ENCODE data around the gene CDHR3.

The CDHR3 gene

DNA sequence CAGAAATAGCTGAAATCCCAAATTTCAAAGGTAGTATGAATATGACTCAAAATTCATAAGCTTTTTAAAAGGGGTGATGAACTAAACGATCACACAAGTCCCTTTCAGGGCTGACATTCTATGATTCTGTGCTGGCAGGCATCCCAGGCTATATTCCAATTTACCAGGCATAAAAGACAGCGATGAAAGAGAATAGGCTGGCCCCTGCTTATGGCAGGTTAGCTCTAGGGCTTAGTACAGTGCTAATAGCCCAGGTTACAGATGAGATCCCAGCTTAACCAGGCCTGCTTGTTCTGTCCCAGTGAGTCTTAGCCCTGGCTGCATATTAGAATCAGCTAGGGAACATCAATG is 56.4 kb downstream of the CDHR3 start:
- Histone ChIP-seq H3K4me2 (ENCODE audit: low read length) (no peak overlapping the region), H3K4ac (ENCODE audit: low read depth, low read length) (peak overlapping the region; percentile 56), H3K23ac (ENCODE audit: low read length) (no peak overlapping the region), H4K5ac (ENCODE audit: low read length) (no peak overlapping the region), H2BK120ac (ENCODE audit: low read depth, low read length) (no peak overlapping the region), H2BK5ac (ENCODE audit: low read length) (no peak overlapping the region), H3K79me2 (ENCODE audit: control insufficient read depth, insufficient read depth, low read length) (no peaks in the 10 kb centered on the region), H4K8ac (ENCODE audit: low read depth, low read length) (no peak overlapping the region), H3K18ac (ENCODE audit: low read length) (peak overlapping the region; percentile 6), H3K56ac (ENCODE audit: low read length) (no peak overlapping the region), H3K27ac (ENCODE audit: low read depth, low read length) (no peak overlapping the region), H3K27me3 (ENCODE audit: insufficient read depth, low read length, poor library complexity) (no peaks in the 10 kb centered on the region), H2BK15ac (replicated peaks; ENCODE audit: low read depth) (no peak overlapping the region), H3K9ac (ENCODE audit: low read length) (no peak overlapping the region), H2AK5ac (ENCODE audit: low read length) (no peak overlapping the region), H3K4me1 (ENCODE audit: control insufficient read depth, low read depth, low read length) (peaks cover 13% of the 10 kb centered on the region), H3K79me1 (ENCODE audit: low read length) (no peaks in the 10 kb centered on the region), H3K36me3 (ENCODE audit: control insufficient read depth, insufficient read depth, low read length) (no peaks in the 10 kb centered on the region), H3K4me3 (ENCODE audit: low read length) (no peak overlapping the region)
- WGBS (ENCODE audit: extremely low coverage, insufficient coverage, low lambda C conversion rate), result no CpG with 5 or more reads among the region's 2 CpGs
- DNase-seq, result no peak

- H3K23ac ChIP-seq (ENCODE audit: low read length), result no peak overlapping the region
- H3K4me2 ChIP-seq (ENCODE audit: low read length), result no peak overlapping the region
- H2BK120ac ChIP-seq (ENCODE audit: low read depth, low read length), result peak overlapping the region; percentile 63
- H3K4me3 ChIP-seq (ENCODE audit: low read length), result no peak overlapping the region
- H3K9ac ChIP-seq (ENCODE audit: low read length), result peak overlapping the region; percentile 9
- H3K56ac ChIP-seq (ENCODE audit: low read length), result peak overlapping the region; percentile 75
- no peaks in the 10 kb centered on the region for H3K79me2 ChIP-seq (ENCODE audit: control insufficient read depth, insufficient read depth, low read length)
- no peak overlapping the region for H4K8ac ChIP-seq (ENCODE audit: low read depth, low read length)
- H3K27me3 ChIP-seq (ENCODE audit: insufficient read depth, low read length, poor library complexity), result no peaks in the 10 kb centered on the region
- peak overlapping the region; percentile 77 for H3K27ac ChIP-seq (ENCODE audit: low read depth, low read length)
- H3K79me1 ChIP-seq (ENCODE audit: low read length), result no peaks in the 10 kb centered on the region
- peak; percentile 83 for DNase-seq
- peaks cover 13% of the 10 kb centered on the region for H3K4me1 ChIP-seq (ENCODE audit: control insufficient read depth, low read depth, low read length)
- H2BK5ac ChIP-seq (ENCODE audit: low read length), result peak overlapping the region; percentile 60
- WGBS (ENCODE audit: extremely low coverage, insufficient coverage, low lambda C conversion rate), result no CpG with 5 or more reads among the region's 11 CpGs
- no peak overlapping the region for H2AK5ac ChIP-seq (ENCODE audit: low read length)
- H3K36me3 ChIP-seq (ENCODE audit: control insufficient read depth, insufficient read depth, low read length), result no peaks in the 10 kb centered on the region
- peak overlapping the region; percentile 19 for H3K4ac ChIP-seq (ENCODE audit: low read depth, low read length)
- peak overlapping the region; percentile 44 for H3K18ac ChIP-seq (ENCODE audit: low read length)
- H2BK15ac ChIP-seq (replicated peaks; ENCODE audit: low read depth), result no peak overlapping the region
- H4K5ac ChIP-seq (ENCODE audit: low read length), result no peak overlapping the region
Measured at GRCh38 chr7:106021151-106022067, 58.3 kb downstream of the CDHR3 start.

GRCh38 chr7:106022193-106022821 is 59.2 kb downstream of the CDHR3 start:
- H3K4me2 ChIP-seq (ENCODE audit: low read length), result no peak overlapping the region
- H3K9ac ChIP-seq (ENCODE audit: low read length), result no peak overlapping the region
- no peaks in the 10 kb centered on the region for H3K79me2 ChIP-seq (ENCODE audit: control insufficient read depth, insufficient read depth, low read length)
- H4K5ac ChIP-seq (ENCODE audit: low read length), result no peak overlapping the region
- no peak overlapping the region for H3K56ac ChIP-seq (ENCODE audit: low read length)
- H3K27me3 ChIP-seq (ENCODE audit: insufficient read depth, low read length, poor library complexity), result no peaks in the 10 kb centered on the region
- H3K23ac ChIP-seq (ENCODE audit: low read length), result no peak overlapping the region
- H2AK5ac ChIP-seq (ENCODE audit: low read length), result no peak overlapping the region
- no peaks in the 10 kb centered on the region for H3K79me1 ChIP-seq (ENCODE audit: low read length)
- no peak overlapping the region for H2BK120ac ChIP-seq (ENCODE audit: low read depth, low read length)
- no peak overlapping the region for H3K18ac ChIP-seq (ENCODE audit: low read length)
- peak; percentile 55 for DNase-seq
- H3K36me3 ChIP-seq (ENCODE audit: control insufficient read depth, insufficient read depth, low read length), result no peaks in the 10 kb centered on the region
- no peak overlapping the region for H3K4me3 ChIP-seq (ENCODE audit: low read length)
- no peak overlapping the region for H4K8ac ChIP-seq (ENCODE audit: low read depth, low read length)
- no peak overlapping the region for H2BK15ac ChIP-seq (replicated peaks; ENCODE audit: low read depth)
- peaks cover 13% of the 10 kb centered on the region for H3K4me1 ChIP-seq (ENCODE audit: control insufficient read depth, low read depth, low read length)
- H3K4ac ChIP-seq (ENCODE audit: low read depth, low read length), result no peak overlapping the region
- H3K27ac ChIP-seq (ENCODE audit: low read depth, low read length), result no peak overlapping the region
- no peak overlapping the region for H2BK5ac ChIP-seq (ENCODE audit: low read length)
- WGBS (ENCODE audit: extremely low coverage, insufficient coverage, low lambda C conversion rate), result 100% methylated on average over 1 of the region's 8 CpGs

GRCh38 chr7:106023369-106024322 is 60.6 kb downstream of the CDHR3 start:
- Histone ChIP-seq H4K5ac (ENCODE audit: low read length) (no peak overlapping the region), H2BK5ac (ENCODE audit: low read length) (no peak overlapping the region), H3K79me2 (ENCODE audit: control insufficient read depth, insufficient read depth, low read length) (no peaks in the 10 kb centered on the region), H3K27me3 (ENCODE audit: insufficient read depth, low read length, poor library complexity) (no peaks in the 10 kb centered on the region), H3K4me2 (ENCODE audit: low read length) (no peak overlapping the region), H3K36me3 (ENCODE audit: control insufficient read depth, insufficient read depth, low read length) (no peaks in the 10 kb centered on the region), H2AK5ac (ENCODE audit: low read length) (no peak overlapping the region), H3K4me3 (ENCODE audit: low read length) (no peak overlapping the region), H4K8ac (ENCODE audit: low read depth, low read length) (no peak overlapping the region), H3K18ac (ENCODE audit: low read length) (peak overlapping the region; percentile 54), H3K4ac (ENCODE audit: low read depth, low read length) (no peak overlapping the region), H3K56ac (ENCODE audit: low read length) (no peak overlapping the region), H3K4me1 (ENCODE audit: control insufficient read depth, low read depth, low read length) (peaks cover 13% of the 10 kb centered on the region), H3K23ac (ENCODE audit: low read length) (no peak overlapping the region), H2BK120ac (ENCODE audit: low read depth, low read length) (no peak overlapping the region), H3K79me1 (ENCODE audit: low read length) (no peaks in the 10 kb centered on the region), H3K9ac (ENCODE audit: low read length) (no peak overlapping the region), H3K27ac (ENCODE audit: low read depth, low read length) (no peak overlapping the region), H2BK15ac (replicated peaks; ENCODE audit: low read depth) (no peak overlapping the region)
- no peak for DNase-seq
- WGBS (ENCODE audit: extremely low coverage, insufficient coverage, low lambda C conversion rate), result no CpG with 5 or more reads among the region's 6 CpGs

DNA sequence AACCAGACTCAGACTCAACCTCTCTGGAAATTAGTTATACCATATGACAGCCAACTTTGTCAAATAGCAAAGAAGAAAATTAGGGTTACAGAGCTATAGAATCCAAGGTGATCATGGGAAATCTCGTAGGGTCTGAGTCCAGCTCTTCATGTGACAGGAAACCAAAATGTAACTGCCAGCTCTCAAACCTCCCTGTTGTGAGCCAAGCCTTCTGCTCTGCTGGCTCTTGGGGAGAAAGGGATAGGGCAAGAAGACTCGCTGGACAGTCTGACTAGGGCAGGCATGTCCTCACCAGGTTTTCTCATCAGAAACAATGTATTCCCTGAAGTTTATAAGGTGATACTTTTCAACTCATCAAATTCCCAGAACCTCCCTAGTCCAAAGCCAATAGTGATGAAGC is 63.0 kb downstream of the CDHR3 start:
- Histone ChIP-seq H3K4me2 (ENCODE audit: low read length) (no peak overlapping the region), H3K79me2 (ENCODE audit: control insufficient read depth, insufficient read depth, low read length) (no peaks in the 10 kb centered on the region), H3K36me3 (ENCODE audit: control insufficient read depth, insufficient read depth, low read length) (no peaks in the 10 kb centered on the region), H3K79me1 (ENCODE audit: low read length) (no peaks in the 10 kb centered on the region), H4K8ac (ENCODE audit: low read depth, low read length) (no peak overlapping the region), H2BK15ac (replicated peaks; ENCODE audit: low read depth) (no peak overlapping the region), H3K4me1 (ENCODE audit: control insufficient read depth, low read depth, low read length) (peaks cover 13% of the 10 kb centered on the region), H3K18ac (ENCODE audit: low read length) (no peak overlapping the region), H3K4ac (ENCODE audit: low read depth, low read length) (peak overlapping the region; percentile 10), H3K23ac (ENCODE audit: low read length) (no peak overlapping the region), H3K9ac (ENCODE audit: low read length) (no peak overlapping the region), H3K4me3 (ENCODE audit: low read length) (no peak overlapping the region), H2BK120ac (ENCODE audit: low read depth, low read length) (no peak overlapping the region), H2BK5ac (ENCODE audit: low read length) (no peak overlapping the region), H4K5ac (ENCODE audit: low read length) (no peak overlapping the region), H3K27ac (ENCODE audit: low read depth, low read length) (no peak overlapping the region), H3K27me3 (ENCODE audit: insufficient read depth, low read length, poor library complexity) (no peaks in the 10 kb centered on the region), H2AK5ac (ENCODE audit: low read length) (no peak overlapping the region), H3K56ac (ENCODE audit: low read length) (no peak overlapping the region)
- WGBS (ENCODE audit: extremely low coverage, insufficient coverage, low lambda C conversion rate), result no CpG with 5 or more reads among the region's 2 CpGs
- no peak for DNase-seq
